MM.1S (cell line): ENCODE measurements around the gene WDR49.

Experiments
- DNase-seq: peaks from one replicate; pipeline ENCODE4 v3.0.0-alpha.2; 2015
- H2AFZ ChIP-seq: fragments of 300-600 bp; sonication (generic); 2 replicates; pipeline ENCODE4 v1.6.0; 2016; ENCODE audit warnings: antibody characterized with exemption, low read length
- H3F3A ChIP-seq: fragments of 300-600 bp; sonication (generic); 2 replicates; pipeline ENCODE4 v1.6.1; 2016; ENCODE audit warnings: mild to moderate bottlenecking, antibody characterized with exemption, low read length, moderate library complexity, mixed read lengths; ENCODE audit not compliant: insufficient read depth
- H3K27ac ChIP-seq: fragments of 300-600 bp; sonication (generic); 2 replicates; pipeline ENCODE4 v1.5.1; 2016; ENCODE audit warnings: mild to moderate bottlenecking, low read length
- H3K27me3 ChIP-seq: fragments of 300-600 bp; sonication (generic); replicated peaks from 2 replicates; pipeline ENCODE4 v1.6.0; 2016; ENCODE audit warnings: low read length; ENCODE audit not compliant: insufficient read depth
- H3K36me3 ChIP-seq: fragments of 300-600 bp; sonication (generic); replicated peaks from 2 replicates; pipeline ENCODE4 v1.6.1; 2016; ENCODE audit warnings: mild to moderate bottlenecking, low read length, mixed read lengths; ENCODE audit not compliant: insufficient read depth
- H3K4me1 ChIP-seq: fragments of 300-600 bp; sonication (generic); 2 replicates; pipeline ENCODE4 v1.6.1; 2016; ENCODE audit warnings: low read length, mixed read lengths
- H3K4me2 ChIP-seq: fragments of 300-600 bp; sonication (generic); 2 replicates; pipeline ENCODE4 v1.6.0; 2016; ENCODE audit warnings: low read depth, low read length
- H3K4me3 ChIP-seq: fragments of 300-600 bp; sonication (generic); 2 replicates; pipeline ENCODE4 v1.5.1; 2016; ENCODE audit warnings: low read length, mixed read lengths
- H3K79me2 ChIP-seq: fragments of 300-600 bp; sonication (generic); 2 replicates; pipeline ENCODE4 v1.6.1; 2016; ENCODE audit warnings: mixed run types, low read length, mixed read lengths
- H3K9ac ChIP-seq: fragments of 300-600 bp; sonication (generic); 2 replicates; pipeline ENCODE4 v1.6.1; 2016; ENCODE audit warnings: low read length, mixed read lengths
- H3K9me2 ChIP-seq: fragments of 300-600 bp; sonication (generic); replicated peaks from 2 replicates; pipeline ENCODE4 v1.6.1; 2016; ENCODE audit warnings: mild to moderate bottlenecking, low read length, mixed read lengths; ENCODE audit not compliant: insufficient read depth
- H3K9me3 ChIP-seq: fragments of 300-600 bp; sonication (generic); replicated peaks from 2 replicates; pipeline ENCODE4 v1.6.1; 2016; ENCODE audit warnings: mild to moderate bottlenecking, low read length, mixed read lengths; ENCODE audit not compliant: insufficient read depth
- H4K20me1 ChIP-seq: fragments of 300-600 bp; sonication (generic); 2 replicates; pipeline ENCODE4 v1.6.1; 2016; ENCODE audit warnings: mild to moderate bottlenecking, low read length, moderate library complexity, mixed read lengths; ENCODE audit not compliant: insufficient read depth
- CTCF ChIP-seq: fragments of 300-600 bp; sonication (generic); IDR thresholded peaks from 2 replicates; pipeline ENCODE4 v1.5.1; 2016; ENCODE audit warnings: antibody characterized with exemption, low read length, mixed read lengths
- EZH2 ChIP-seq: fragments of 300-600 bp; sonication (generic); optimal IDR thresholded peaks from 2 replicates; pipeline ENCODE3; 2017; ENCODE audit warnings: low read depth, mild to moderate bottlenecking, antibody characterized with exemption, low read length, mixed read lengths
- EZH2phosphoT487 ChIP-seq: fragments of 300-600 bp; sonication (generic); IDR thresholded peaks from 2 replicates; pipeline ENCODE4 v1.6.1; 2018; ENCODE audit warnings: antibody characterized with exemption, low read length

WDR49 gene

GRCh38 chr3:167493244-167493643 lies 160.5 kb downstream of the WDR49 start:
- H3K27me3 ChIP-seq = no peaks in the 10 kb centered on the region
- no peak overlapping the region for H3K4me2 ChIP-seq
- no peak overlapping the region for H3K27ac ChIP-seq
- TF ChIP-seq EZH2phosphoT487 (no peak), EZH2 (no peak), CTCF (peak; percentile 38)
- H3K79me2 ChIP-seq = no peaks in the 10 kb centered on the region
- H3K36me3 ChIP-seq = no peaks in the 10 kb centered on the region
- H3K9me3 ChIP-seq = no peaks in the 10 kb centered on the region
- H3K4me3 ChIP-seq = no peak overlapping the region
- H3K9ac ChIP-seq = no peak overlapping the region
- H3K4me1 ChIP-seq = no peaks in the 10 kb centered on the region
- H3K9me2 ChIP-seq = no peaks in the 10 kb centered on the region
- no peaks in the 10 kb centered on the region for H4K20me1 ChIP-seq
- no peaks in the 10 kb centered on the region for H3F3A ChIP-seq
- no peak for DNase-seq
- H2AFZ ChIP-seq = no peak overlapping the region

GRCh38 chr3:167491621-167492020 lies 162.1 kb downstream of the WDR49 start:
- Histone ChIP-seq H3K4me2 (no peak overlapping the region), H3K27me3 (no peaks in the 10 kb centered on the region), H3K4me1 (no peaks in the 10 kb centered on the region), H3K9me2 (no peaks in the 10 kb centered on the region), H3K79me2 (no peaks in the 10 kb centered on the region), H3K9me3 (no peaks in the 10 kb centered on the region), H3F3A (no peaks in the 10 kb centered on the region), H3K27ac (no peak overlapping the region), H4K20me1 (no peaks in the 10 kb centered on the region), H3K4me3 (no peak overlapping the region), H3K9ac (no peak overlapping the region), H2AFZ (no peak overlapping the region), H3K36me3 (no peaks in the 10 kb centered on the region)
- no peak for TF ChIP-seq EZH2phosphoT487
- no peak for TF ChIP-seq CTCF
- TF ChIP-seq EZH2 = no peak
- DNase-seq = no peak

- no peaks in the 10 kb centered on the region for H3K9me3 ChIP-seq
- no peaks in the 10 kb centered on the region for H3K4me1 ChIP-seq
- H3K9me2 ChIP-seq = no peaks in the 10 kb centered on the region
- H3K79me2 ChIP-seq = no peaks in the 10 kb centered on the region
- no peak overlapping the region for H3K27ac ChIP-seq
- H3K36me3 ChIP-seq = no peaks in the 10 kb centered on the region
- no peak for DNase-seq
- TF ChIP-seq CTCF = no peak
- no peak for TF ChIP-seq EZH2
- TF ChIP-seq EZH2phosphoT487 = no peak
- H4K20me1 ChIP-seq = no peaks in the 10 kb centered on the region
- H2AFZ ChIP-seq = no peak overlapping the region
- no peak overlapping the region for H3K4me2 ChIP-seq
- H3F3A ChIP-seq = no peaks in the 10 kb centered on the region
- H3K27me3 ChIP-seq = no peaks in the 10 kb centered on the region
- no peak overlapping the region for H3K4me3 ChIP-seq
- H3K9ac ChIP-seq = no peak overlapping the region
Observed at GRCh38 chr3:167489571-167489970, 164.2 kb downstream of the WDR49 start.
